Measurements from ENCODE around the gene ZGPAT. TPM values are rescaled to one million over a fixed set of nuclear protein-coding genes. Genes with fewer than 3 reads are reported as not detected.

Gene ZGPAT
- total and polyA plus RNA-seq, 2 donors (not counting 3 experiments of a cell fraction or from before 2014, with no cell fraction given) = 23.1 to 29.3 TPM

DNA sequence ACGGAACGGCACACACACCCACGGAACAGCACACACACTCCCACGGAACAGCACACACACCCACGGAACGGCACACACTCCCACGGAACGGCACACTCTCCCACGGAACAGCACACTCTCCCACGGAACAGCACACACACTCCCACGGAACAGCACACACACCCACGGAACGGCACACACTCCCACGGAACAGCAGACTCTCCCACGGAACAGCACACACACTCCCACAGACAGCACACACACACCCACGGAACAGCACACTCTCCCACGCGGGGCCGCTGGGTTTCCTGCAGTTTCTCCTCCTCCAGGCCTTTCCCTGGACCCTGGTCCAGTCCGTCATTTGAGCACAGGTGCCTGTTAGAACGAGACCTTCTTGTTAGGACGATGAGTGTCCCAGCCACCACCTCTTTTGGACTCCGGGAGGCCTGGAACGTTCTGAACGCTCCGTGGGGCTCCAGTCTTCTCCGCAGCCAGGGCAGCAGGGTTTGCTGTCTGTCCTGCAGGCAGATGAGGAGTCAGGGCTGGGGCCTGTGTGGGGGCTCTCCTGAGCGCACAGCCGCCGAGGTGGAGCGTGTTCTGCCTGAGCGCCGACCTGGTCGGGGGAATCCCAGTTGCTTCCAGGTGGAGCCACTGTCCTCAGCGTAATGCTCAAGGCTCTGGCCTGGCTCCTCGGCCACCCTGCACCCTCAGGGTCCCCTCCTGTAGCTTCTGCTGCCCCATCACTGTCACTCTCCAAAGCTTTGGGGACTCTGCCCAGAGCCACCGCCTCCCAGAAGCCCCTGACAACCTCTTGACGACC, 29.0 kb upstream of the ZGPAT start:
- peaks cover 0 to 12% of the 10 kb centered on the region in 2 experiments for H3K36me3 ChIP-seq (ENCODE audit: control insufficient read depth in 2 of 2, extremely low read depth in 1 of 2, insufficient read depth in 2 of 2, low read length in 2 of 2)
- ChIA-PET POLR2A (no interaction called here), CTCF (interaction anchor here (0.9 kb wide), 1 partner anchor 13 kb away, joined by 3 read pairs; no protein-coding TSS in a partner anchor)
- no peaks in the 10 kb centered on the region for H3K79me2 ChIP-seq (ENCODE audit: control insufficient read depth, insufficient read depth, low read length)
- no peaks in the 10 kb centered on the region for H3K9me3 ChIP-seq (replicated peaks; ENCODE audit: control insufficient read depth, insufficient read depth, low read length)
- no peak overlapping the region for H3K9ac ChIP-seq (replicated peaks; ENCODE audit: extremely low read depth, insufficient read depth, low read length)
- no peaks in the 10 kb centered on the region for H4K20me1 ChIP-seq (replicated peaks; ENCODE audit: control insufficient read depth, extremely low read depth, insufficient read depth, low read length)
- H3K4me2 ChIP-seq (ENCODE audit: insufficient read depth, low read length) = no peak overlapping the region
- intact Hi-C loops (cut with micrococcal nuclease) = no loop called here
- BruUV-seq (replicated peaks) = no TSS peak
- no peak overlapping the region for H2AFZ ChIP-seq (ENCODE audit: low read depth, low read length)
- no peak for TF ChIP-seq EZH2 (IDR thresholded peaks at IDR 0.05; ENCODE audit: borderline replicate concordance, low read depth, low read length, severe bottlenecking)
- no peak for TF ChIP-seq GATA2 (IDR thresholded peaks at IDR 0.05; ENCODE audit: insufficient read depth, insufficient read length, low read depth, low read length)
- TF ChIP-seq, protein P1, sequence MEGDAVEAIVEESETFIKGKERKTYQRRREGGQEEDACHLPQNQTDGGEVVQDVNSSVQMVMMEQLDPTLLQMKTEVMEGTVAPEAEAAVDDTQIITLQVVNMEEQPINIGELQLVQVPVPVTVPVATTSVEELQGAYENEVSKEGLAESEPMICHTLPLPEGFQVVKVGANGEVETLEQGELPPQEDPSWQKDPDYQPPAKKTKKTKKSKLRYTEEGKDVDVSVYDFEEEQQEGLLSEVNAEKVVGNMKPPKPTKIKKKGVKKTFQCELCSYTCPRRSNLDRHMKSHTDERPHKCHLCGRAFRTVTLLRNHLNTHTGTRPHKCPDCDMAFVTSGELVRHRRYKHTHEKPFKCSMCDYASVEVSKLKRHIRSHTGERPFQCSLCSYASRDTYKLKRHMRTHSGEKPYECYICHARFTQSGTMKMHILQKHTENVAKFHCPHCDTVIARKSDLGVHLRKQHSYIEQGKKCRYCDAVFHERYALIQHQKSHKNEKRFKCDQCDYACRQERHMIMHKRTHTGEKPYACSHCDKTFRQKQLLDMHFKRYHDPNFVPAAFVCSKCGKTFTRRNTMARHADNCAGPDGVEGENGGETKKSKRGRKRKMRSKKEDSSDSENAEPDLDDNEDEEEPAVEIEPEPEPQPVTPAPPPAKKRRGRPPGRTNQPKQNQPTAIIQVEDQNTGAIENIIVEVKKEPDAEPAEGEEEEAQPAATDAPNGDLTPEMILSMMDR (IDR thresholded peaks at IDR 0.05; ENCODE audit: extremely low read depth in 1 of 2, insufficient read depth in 1 of 2, low read depth in 1 of 2, low read length in 2 of 2) = no peak
- TF ChIP-seq POLR2AphosphoS5 (IDR thresholded peaks at IDR 0.05; ENCODE audit: insufficient read depth, low read depth, low read length) = no peak
- TF ChIP-seq POLR2A (IDR thresholded peaks at IDR 0.05; ENCODE audit: low read depth, low read length) = no peak
- TF ChIP-seq FOS (IDR thresholded peaks at IDR 0.05; ENCODE audit: borderline replicate concordance, insufficient read depth, low read length) = no peak
- no peak for TF ChIP-seq MYC (IDR thresholded peaks at IDR 0.05; ENCODE audit: low read depth, low read length)
- TF ChIP-seq JUN (IDR thresholded peaks at IDR 0.05; ENCODE audit: borderline replicate concordance, insufficient read depth, insufficient read length, low read depth) = no peak
- TF ChIP-seq, protein P2, sequence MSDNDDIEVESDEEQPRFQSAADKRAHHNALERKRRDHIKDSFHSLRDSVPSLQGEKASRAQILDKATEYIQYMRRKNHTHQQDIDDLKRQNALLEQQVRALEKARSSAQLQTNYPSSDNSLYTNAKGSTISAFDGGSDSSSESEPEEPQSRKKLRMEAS (IDR thresholded peaks at IDR 0.05; ENCODE audit: insufficient read depth, insufficient read length) = no peak
- DNase-seq (ENCODE audit: low read depth, low spot score) = no peak
- H3K4me3 ChIP-seq (replicated peaks in 1 of 3; ENCODE audit: insufficient read depth in 1 of 3, low read depth in 1 of 3, low read length in 3 of 3) = no peak overlapping the region
- no peak overlapping the region for H3K27ac ChIP-seq (ENCODE audit: insufficient read depth, low read depth, low read length)
- no peak for FAIRE-seq
- H3K27me3 ChIP-seq (ENCODE audit: control insufficient read depth in 2 of 2, insufficient read depth in 2 of 2, low read length in 2 of 2) = no peaks in the 10 kb centered on the region
- H3K9me1 ChIP-seq (replicated peaks; ENCODE audit: control insufficient read depth, extremely low read depth, insufficient read depth, low read length) = no peaks in the 10 kb centered on the region
- peaks cover 26% of the 10 kb centered on the region for H3K4me1 ChIP-seq (ENCODE audit: control insufficient read depth, extremely low read depth, insufficient read depth, low read length)
- dilution Hi-C loops (cut with MboI; ENCODE audit: extremely low pct_ligation_motif_present, low sequenced_read_pairs) = no loop called here
